GM10248 (cell line): ENCODE results near the gene GIMAP1.

Experiments
- CTCF ChIA-PET: fragments of 300-600 bp; sonication (Branson Sonifier 250); formaldehyde crosslinking; extraction: SDS; loops from one replicate; lab custom pipeline; 2021; ENCODE audit warnings: antibody characterized with exemption; lab: Yijun Ruan, JAX
- POLR2A ChIA-PET: fragments of 350-650 bp; sonication (Branson Sonifier 250); formaldehyde crosslinking; extraction: SDS; loops from one replicate; lab custom pipeline; 2020; ENCODE audit warnings: antibody characterized with exemption; lab: Yijun Ruan, JAX
- DNase-seq: peaks from one replicate; pipeline ENCODE4 v3.0.0; 2012; ENCODE audit errors: extremely low spot score
- TF ChIP-seq, protein P1 (sequence below): IDR thresholded peaks from 2 replicates; pipeline ENCODE4 v1.5.1; 2012; ENCODE audit warnings: mild to moderate bottlenecking, low read depth; ENCODE audit errors: extremely low read depth, missing control alignments, control extremely low read depth

Gene GIMAP1

GRCh38 chr7:150737265-150738055 is 21.0 kb downstream of the GIMAP1 start, which contains the start of gene GIMAP5:
Gene GIMAP5 (plus strand): TSS chr7:150737418. CDS start chr7:150740885, 3,467 bp downstream.
- no peak for DNase-seq
- POLR2A ChIA-PET: interaction anchor here (0.7 kb wide), 1 partner anchor 1825 kb away, joined by 4 read pairs; no protein-coding TSS in a partner anchor
- TF ChIP-seq, protein P1, sequence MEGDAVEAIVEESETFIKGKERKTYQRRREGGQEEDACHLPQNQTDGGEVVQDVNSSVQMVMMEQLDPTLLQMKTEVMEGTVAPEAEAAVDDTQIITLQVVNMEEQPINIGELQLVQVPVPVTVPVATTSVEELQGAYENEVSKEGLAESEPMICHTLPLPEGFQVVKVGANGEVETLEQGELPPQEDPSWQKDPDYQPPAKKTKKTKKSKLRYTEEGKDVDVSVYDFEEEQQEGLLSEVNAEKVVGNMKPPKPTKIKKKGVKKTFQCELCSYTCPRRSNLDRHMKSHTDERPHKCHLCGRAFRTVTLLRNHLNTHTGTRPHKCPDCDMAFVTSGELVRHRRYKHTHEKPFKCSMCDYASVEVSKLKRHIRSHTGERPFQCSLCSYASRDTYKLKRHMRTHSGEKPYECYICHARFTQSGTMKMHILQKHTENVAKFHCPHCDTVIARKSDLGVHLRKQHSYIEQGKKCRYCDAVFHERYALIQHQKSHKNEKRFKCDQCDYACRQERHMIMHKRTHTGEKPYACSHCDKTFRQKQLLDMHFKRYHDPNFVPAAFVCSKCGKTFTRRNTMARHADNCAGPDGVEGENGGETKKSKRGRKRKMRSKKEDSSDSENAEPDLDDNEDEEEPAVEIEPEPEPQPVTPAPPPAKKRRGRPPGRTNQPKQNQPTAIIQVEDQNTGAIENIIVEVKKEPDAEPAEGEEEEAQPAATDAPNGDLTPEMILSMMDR: no peak
- CTCF ChIA-PET: interaction anchor here (1.2 to 3.0 kb wide), 2 partner anchors 11 to 80 kb away, joined by 3 to 14 read pairs; no protein-coding TSS in a partner anchor

DNA sequence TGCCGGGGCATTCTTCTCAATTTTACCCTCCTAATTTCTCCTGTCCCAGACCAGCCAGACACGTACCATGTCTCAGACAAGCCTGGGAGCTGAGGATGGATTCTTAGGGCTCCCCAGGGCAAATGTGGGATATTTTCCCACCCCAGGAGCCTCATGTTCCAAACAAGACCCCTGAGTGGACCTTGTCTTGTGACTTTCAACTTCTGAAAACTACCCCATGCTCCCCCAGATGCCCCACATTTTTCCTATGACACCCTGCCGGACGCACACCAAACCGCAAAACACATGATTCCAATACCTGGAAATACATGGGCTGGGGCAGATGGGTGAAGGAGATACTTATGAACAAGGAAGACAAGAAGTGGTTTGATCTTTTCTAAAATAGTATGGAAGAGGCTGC is 21.7 kb downstream of the GIMAP1 start:
- TF ChIP-seq, protein P1: no peak
- DNase-seq: no peak
- ChIA-PET CTCF (interaction anchor here (1.2 to 3.0 kb wide), 2 partner anchors 10 to 80 kb away, joined by 3 to 14 read pairs; no protein-coding TSS in a partner anchor), POLR2A (no interaction called here)

DNA sequence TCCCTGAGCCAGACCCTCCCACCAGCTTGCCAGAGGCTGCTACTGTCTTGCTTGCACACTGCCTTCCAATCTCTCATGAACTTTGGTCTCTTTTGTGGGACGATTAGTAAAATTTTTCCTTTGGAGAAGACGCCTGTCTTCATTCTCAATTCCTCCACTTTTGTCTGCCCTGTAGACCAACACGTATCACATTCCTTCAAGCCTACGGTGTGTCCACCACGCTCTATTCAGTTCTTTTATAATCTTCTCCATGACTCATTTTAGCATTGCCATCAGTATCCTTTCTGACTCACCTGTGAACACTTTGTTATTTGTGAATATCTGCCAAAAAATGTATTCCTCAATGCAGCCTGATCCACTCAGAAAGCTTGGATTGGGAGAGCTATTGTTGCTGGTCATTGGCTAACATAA is 22.2 kb downstream of the GIMAP1 start:
- DNase-seq: no peak
- TF ChIP-seq, protein P1: no peak
- ChIA-PET POLR2A (no interaction called here), CTCF (interaction anchor here (1.1 to 3.0 kb wide), 2 partner anchors 10 to 18 kb away, joined by 3 to 14 read pairs; no protein-coding TSS in a partner anchor)

DNA sequence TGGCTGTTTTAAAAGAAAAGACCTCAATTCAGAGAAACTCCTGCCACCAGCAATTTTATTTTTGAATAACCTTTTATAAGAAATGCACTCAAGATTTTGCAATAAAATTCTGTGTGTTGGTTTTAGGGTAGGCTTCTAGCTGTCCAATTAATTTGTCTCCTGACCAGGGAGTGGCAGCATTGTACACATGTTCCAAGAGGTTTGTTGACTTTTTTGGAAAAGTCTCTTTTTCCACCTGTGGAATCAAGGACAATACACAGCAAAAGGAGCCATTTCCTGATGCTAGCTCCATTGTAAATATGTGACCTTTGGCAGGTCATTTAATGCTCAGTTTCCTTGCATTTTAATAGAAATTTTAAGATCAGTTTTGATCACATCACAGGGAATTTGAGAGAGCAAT is 22.6 kb downstream of the GIMAP1 start:
- TF ChIP-seq, protein P1: peak; percentile 23
- CTCF ChIA-PET: interaction anchor here (1.1 to 3.0 kb wide), 2 partner anchors 9 to 18 kb away, joined by 3 to 14 read pairs; no protein-coding TSS in a partner anchor
- DNase-seq: no peak
- POLR2A ChIA-PET: no interaction called here

- ChIA-PET CTCF (interaction anchor here (3.0 kb wide), 1 partner anchor 8 kb away, joined by 14 read pairs; no protein-coding TSS in a partner anchor), POLR2A (no interaction called here)
- TF ChIP-seq, protein P1: no peak
- no peak for DNase-seq
Observed at GRCh38 chr7:150740053-150740452, 23.6 kb downstream of the GIMAP1 start.

DNA sequence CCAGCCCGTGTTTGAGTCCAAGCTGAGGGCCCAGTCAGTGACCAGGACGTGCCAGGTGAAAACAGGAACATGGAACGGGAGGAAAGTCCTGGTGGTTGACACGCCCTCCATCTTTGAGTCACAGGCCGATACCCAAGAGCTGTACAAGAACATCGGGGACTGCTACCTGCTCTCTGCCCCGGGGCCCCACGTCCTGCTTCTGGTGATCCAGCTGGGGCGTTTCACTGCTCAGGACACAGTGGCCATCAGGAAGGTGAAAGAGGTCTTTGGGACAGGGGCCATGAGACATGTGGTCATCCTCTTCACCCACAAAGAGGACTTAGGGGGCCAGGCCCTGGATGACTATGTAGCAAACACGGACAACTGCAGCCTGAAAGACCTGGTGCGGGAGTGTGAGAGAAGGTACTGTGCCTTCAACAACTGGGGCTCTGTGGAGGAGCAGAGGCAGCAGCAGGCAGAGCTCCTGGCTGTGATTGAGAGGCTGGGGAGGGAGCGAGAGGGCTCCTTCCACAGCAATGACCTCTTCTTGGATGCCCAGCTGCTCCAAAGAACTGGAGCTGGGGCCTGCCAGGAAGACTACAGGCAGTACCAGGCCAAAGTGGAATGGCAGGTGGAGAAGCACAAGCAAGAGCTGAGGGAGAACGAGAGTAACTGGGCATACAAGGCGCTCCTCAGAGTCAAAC is 26.0 kb downstream of the GIMAP1 start:
- POLR2A ChIA-PET: no interaction called here
- CTCF ChIA-PET: interaction anchor here (1.2 to 2.3 kb wide), 7 partner anchors 9 to 293 kb away, joined by 3 to 13 read pairs (median 5); no protein-coding TSS in a partner anchor
- no peak for DNase-seq
- TF ChIP-seq, protein P1: no peak
